ENCODE data around the gene EHHADH. TPM values are rescaled to one million over a fixed set of nuclear protein-coding genes. Genes with fewer than 3 reads are reported as not detected.
"Not testable (repeated sequence)": the region's sequence is repeated elsewhere in the genome, so short reads cannot be mapped to it uniquely, and the experiment has no call there.

The EHHADH gene
- total RNA-seq, 1 donor from 2014 or later = 5.9 TPM

DNA sequence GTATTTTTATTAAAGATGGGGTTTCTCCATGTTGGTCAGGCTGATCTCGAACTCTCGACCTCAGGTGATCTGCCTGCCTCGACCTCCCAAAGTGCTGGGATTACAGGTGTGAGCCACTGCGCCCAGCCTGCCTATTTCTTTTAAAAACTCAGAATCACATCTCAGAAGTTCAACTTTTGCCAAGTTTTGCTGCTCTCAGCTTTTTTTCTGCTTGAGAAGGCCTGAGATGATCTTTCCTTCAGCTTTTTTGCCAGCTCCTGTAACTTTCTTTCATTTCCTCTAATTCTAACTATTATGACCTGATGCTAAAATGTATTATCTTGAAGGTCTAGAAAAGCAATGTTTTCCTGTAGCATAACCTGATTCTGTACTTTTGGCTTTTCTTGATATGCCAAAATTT is 9.6 kb upstream of the EHHADH start:
- DNase-seq (ENCODE audit: low read depth) = no peak
- Histone ChIP-seq H3K36me3 (ENCODE audit: control insufficient read depth, insufficient read depth, low read length) (no peaks in the 10 kb centered on the region), H3K4me3 (ENCODE audit: low read depth, low read length) (no peak overlapping the region), H3K27me3 (ENCODE audit: control insufficient read depth, insufficient read depth, low read length) (no peaks in the 10 kb centered on the region)
- no peak for TF ChIP-seq CTCF (IDR thresholded peaks at IDR 0.05; ENCODE audit: insufficient read depth, low read length, poor library complexity, severe bottlenecking)

DNA sequence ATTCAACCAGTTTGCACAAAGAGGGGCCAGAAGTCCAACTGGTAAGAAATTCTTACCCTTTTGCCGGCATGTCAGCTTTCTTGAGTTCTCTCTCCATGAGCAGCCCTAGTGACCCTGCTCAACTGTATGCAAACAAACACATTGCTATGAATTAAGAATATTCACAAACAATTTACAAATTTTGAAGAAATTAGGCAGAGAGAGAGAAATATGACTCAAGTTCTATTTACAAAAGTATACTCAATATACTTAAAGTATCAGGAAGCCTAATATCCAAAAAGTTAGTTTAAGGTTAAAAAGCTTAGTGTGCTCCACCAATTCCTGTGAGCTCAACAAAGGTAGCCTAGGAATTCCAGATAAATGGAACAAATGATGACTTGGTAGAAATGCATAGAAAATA is 3.5 kb upstream of the EHHADH start:
- no peak for TF ChIP-seq CTCF (IDR thresholded peaks at IDR 0.05; ENCODE audit: insufficient read depth, low read length, poor library complexity, severe bottlenecking)

DNA sequence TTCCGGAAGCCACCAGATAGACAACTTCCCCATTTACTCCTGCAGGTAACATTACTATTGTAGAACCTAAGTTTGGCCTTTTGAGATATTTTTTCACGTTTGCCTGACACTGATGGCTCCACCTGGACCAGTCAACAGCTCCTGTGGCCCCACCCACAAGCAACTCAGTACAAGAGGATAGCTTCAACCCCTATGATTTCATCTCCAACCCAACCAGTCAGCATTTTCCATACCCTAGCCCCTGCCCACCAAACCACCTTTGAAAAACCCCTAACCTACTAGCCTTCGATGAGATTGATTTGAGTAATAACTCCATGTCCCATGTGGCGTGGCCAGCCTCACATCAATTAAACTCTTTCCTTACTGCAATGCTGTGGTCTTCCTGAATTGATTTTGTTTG is 950 bp upstream of the EHHADH start:
- TF ChIP-seq CTCF (IDR thresholded peaks at IDR 0.05; ENCODE audit: insufficient read depth, low read length, poor library complexity, severe bottlenecking) = no peak
- Histone ChIP-seq H3K4me3 (ENCODE audit: low read depth, low read length) (no peak overlapping the region), H3K36me3 (ENCODE audit: control insufficient read depth, insufficient read depth, low read length) (no peaks in the 10 kb centered on the region), H3K27me3 (ENCODE audit: control insufficient read depth, insufficient read depth, low read length) (no peaks in the 10 kb centered on the region)
- DNase-seq (ENCODE audit: low read depth) = no peak

More for the DNA sequence above, 3.5 kb upstream of the EHHADH start:
- H3K4me3 ChIP-seq (ENCODE audit: low read depth, low read length) = no peak overlapping the region
- H3K27me3 ChIP-seq (ENCODE audit: control insufficient read depth, insufficient read depth, low read length) = no peaks in the 10 kb centered on the region
- DNase-seq (ENCODE audit: low read depth) = no peak
- no peaks in the 10 kb centered on the region for H3K36me3 ChIP-seq (ENCODE audit: control insufficient read depth, insufficient read depth, low read length)

- not testable (repeated sequence) for DNase-seq (ENCODE audit: low read depth); H3K36me3 ChIP-seq (ENCODE audit: control insufficient read depth, insufficient read depth, low read length); H3K27me3 ChIP-seq (ENCODE audit: control insufficient read depth, insufficient read depth, low read length); H3K4me3 ChIP-seq (ENCODE audit: low read depth, low read length)
Measured at GRCh38 chr3:185253133-185253532, 716 bp downstream of the EHHADH start.

GRCh38 chr3:185251272-185251671 is 2.6 kb downstream of the EHHADH start:
- TF ChIP-seq CTCF (IDR thresholded peaks at IDR 0.05; ENCODE audit: insufficient read depth, low read length, poor library complexity, severe bottlenecking) = no peak
- no peaks in the 10 kb centered on the region for H3K27me3 ChIP-seq (ENCODE audit: control insufficient read depth, insufficient read depth, low read length)
- H3K36me3 ChIP-seq (ENCODE audit: control insufficient read depth, insufficient read depth, low read length) = no peaks in the 10 kb centered on the region
- H3K4me3 ChIP-seq (ENCODE audit: low read depth, low read length) = no peak overlapping the region
- no peak for DNase-seq (ENCODE audit: low read depth)

- DNase-seq (ENCODE audit: low read depth) = no peak
- Histone ChIP-seq H3K36me3 (ENCODE audit: control insufficient read depth, insufficient read depth, low read length) (no peaks in the 10 kb centered on the region), H3K27me3 (ENCODE audit: control insufficient read depth, insufficient read depth, low read length) (no peaks in the 10 kb centered on the region), H3K4me3 (ENCODE audit: low read depth, low read length) (no peak overlapping the region)
- TF ChIP-seq CTCF (IDR thresholded peaks at IDR 0.05; ENCODE audit: insufficient read depth, low read length, poor library complexity, severe bottlenecking) = no peak
Measured at GRCh38 chr3:185250653-185251052, 3.2 kb downstream of the EHHADH start.

Measured in kidney epithelial cell (primary cell).